Lung microvascular endothelial cell (primary cell): Measurements from ENCODE around the gene IER5L. TPM values are rescaled to one million over a fixed set of nuclear protein-coding genes. Genes with fewer than 3 reads are reported as not detected.

Experiments
- DNase-seq, 2 donors: peaks; one replicate each; pipeline versions ENCODE4 v3.0.0 to v3.0.0-alpha.2; 2010; ENCODE audit warnings: low read depth in 2 of 2
- total RNA-seq: library from RNA; depleted of rRNA; stranded (reverse); fragments of >200 nt; gene quantifications from 2 replicates; pipeline ENCODE4 v1.2.1, GENCODE V29; 2014

IER5L gene
- total RNA-seq, result 13.1 and 20.4 TPM in 2 replicates

GRCh38 chr9:129177791-129178567 is at the start of gene IER5L:
Gene IER5L (minus strand): TSS chr9:129178261. CDS start chr9:129178052, 209 bp downstream.
- DNase-seq, result peak; percentile 95 to 97

GRCh38 chr9:129227843-129228189 is 49.8 kb upstream of the IER5L start:
- DNase-seq, result no peak

- DNase-seq, result peak in 1 of 2 donors; percentile 59
Observed at GRCh38 chr9:129225815-129226214, 47.8 kb upstream of the IER5L start.

- DNase-seq, result no peak
Observed at GRCh38 chr9:129225490-129225778, 47.4 kb upstream of the IER5L start.

GRCh38 chr9:129224618-129225489 is 46.8 kb upstream of the IER5L start:
- no peak for DNase-seq

- no peak for DNase-seq
Observed at GRCh38 chr9:129223551-129224208, 45.6 kb upstream of the IER5L start.

GRCh38 chr9:129222819-129223218 is 44.8 kb upstream of the IER5L start:
- DNase-seq, result no peak

GRCh38 chr9:129221979-129222635 is 44.0 kb upstream of the IER5L start:
- DNase-seq, result no peak

GRCh38 chr9:129221233-129221632 is 43.2 kb upstream of the IER5L start:
- no peak for DNase-seq

GRCh38 chr9:129220771-129221170 is 42.7 kb upstream of the IER5L start:
- no peak for DNase-seq

GRCh38 chr9:129218918-129219317 is 40.9 kb upstream of the IER5L start:
- no peak for DNase-seq

GRCh38 chr9:129218272-129218625 is 40.2 kb upstream of the IER5L start:
- no peak for DNase-seq

- no peak for DNase-seq
Observed at GRCh38 chr9:129213551-129213950, 35.5 kb upstream of the IER5L start.

- DNase-seq, result no peak
Observed at GRCh38 chr9:129211686-129212085, 33.6 kb upstream of the IER5L start.

- DNase-seq, result no peak
Observed at GRCh38 chr9:129210125-129210524, 32.1 kb upstream of the IER5L start.

GRCh38 chr9:129209580-129209979 is 31.5 kb upstream of the IER5L start:
- no peak for DNase-seq

- DNase-seq, result no peak
Observed at GRCh38 chr9:129209109-129209508, 31.0 kb upstream of the IER5L start.

- DNase-seq, result no peak
Observed at GRCh38 chr9:129208207-129209032, 30.4 kb upstream of the IER5L start.

- no peak for DNase-seq
Observed at GRCh38 chr9:129206905-129207304, 28.8 kb upstream of the IER5L start.

- DNase-seq, result no peak
Observed at GRCh38 chr9:129206401-129206800, 28.3 kb upstream of the IER5L start.

GRCh38 chr9:129204840-129205239 is 26.8 kb upstream of the IER5L start:
- DNase-seq, result no peak
